ENCODE measurements around the gene ZNF672. TPM values are rescaled to one million over a fixed set of nuclear protein-coding genes. Genes with fewer than 3 reads are reported as not detected.

Gene ZNF672
- total and polyA plus RNA-seq, 2 of the 13 experiments (the other 11 are each of a cell fraction or from before 2014, with no cell fraction given) = 17.2 to 22.9 TPM

- TF ChIP-seq ATF4 (CRISPR knock-in tag; IDR thresholded peaks at IDR 0.05) (peak in 1 of 2 experiments; percentile 30; a peak in 1 of 4 replicates), JDP2 (CRISPR knock-in tag; IDR thresholded peaks at IDR 0.05; ENCODE audit: borderline replicate concordance) (no peak), ZBTB34 (CRISPR knock-in tag; IDR thresholded peaks at IDR 0.05) (peak; percentile 57; the same call in 1 of the 2 replicates), ZNF816 (CRISPR knock-in tag; IDR thresholded peaks at IDR 0.05; ENCODE audit: borderline replicate concordance) (no peak), ZNF792 (CRISPR knock-in tag; IDR thresholded peaks at IDR 0.05) (no peak), ZNF879 (CRISPR knock-in tag; IDR thresholded peaks at IDR 0.05) (no peak), ZNF10 (CRISPR knock-in tag; IDR thresholded peaks at IDR 0.05; ENCODE audit: borderline replicate concordance, low read depth) (no peak), KMT2B (CRISPR knock-in tag; IDR thresholded peaks at IDR 0.05) (peak; percentile 61), U2AF2 (IDR thresholded peaks at IDR 0.05; ENCODE audit: low read depth, low read length) (no peak), CENPBD1 (CRISPR knock-in tag; IDR thresholded peaks at IDR 0.05; ENCODE audit: borderline replicate concordance, low read depth) (no peak), ARID4A (CRISPR knock-in tag; IDR thresholded peaks at IDR 0.05; ENCODE audit: borderline replicate concordance) (peak; percentile 83), ZBTB1 (CRISPR knock-in tag; IDR thresholded peaks at IDR 0.05; ENCODE audit: borderline replicate concordance) (no peak), SMAD9 (CRISPR knock-in tag; IDR thresholded peaks at IDR 0.05) (no peak), JUNB (CRISPR knock-in tag; IDR thresholded peaks at IDR 0.05; ENCODE audit: borderline replicate concordance) (no peak), RERE (CRISPR knock-in tag; IDR thresholded peaks at IDR 0.05; ENCODE audit: low read depth) (no peak), ATM (IDR thresholded peaks at IDR 0.05; ENCODE audit: borderline replicate concordance) (no peak)
Measured at GRCh38 chr1:248838357-248839167, 538 bp downstream of the ZNF672 start (continued).

Data from HepG2 (cell line).